K562 (cell line): ENCODE results near the gene CCK.

Experiments used
- EGR1 ChIP-seq: fragments of 450-650 bp; conservative IDR thresholded peaks from 2 replicates; pipeline ENCODE4 v1.6.1; 2017; ENCODE audit warnings: mild to moderate bottlenecking
- ESRRA ChIP-seq: fragments of 450-650 bp; IDR thresholded peaks from 2 replicates; pipeline ENCODE4 v1.6.1; 2014; ENCODE audit warnings: low read depth, mild to moderate bottlenecking, moderate library complexity, borderline replicate concordance
- ETV5 ChIP-seq: sonication (generic); formaldehyde crosslinking; IDR thresholded peaks from 2 replicates; pipeline ENCODE4 v1.4.0; 2020; ENCODE audit warnings: low read depth, mild to moderate bottlenecking, missing genetic modification reagents
- FOXK2 ChIP-seq, 2 experiments: fragments of 450-650 bp; IDR thresholded peaks in 1 of 2; conservative IDR thresholded peaks in 1 of 2; 2 replicates each; pipeline ENCODE4 v1.6.1; 2016; ENCODE audit warnings: low read depth in 2 of 2, mild to moderate bottlenecking in 1 of 2
- FOXM1 ChIP-seq, 2 experiments: fragments of 450-650 bp in 1 of 2; sonication (generic) in 1 of 2; formaldehyde crosslinking in 1 of 2; IDR thresholded peaks; 2 replicates each; pipeline versions ENCODE4 v1.6.1 to v1.9.0; 2017 to 2022; ENCODE audit warnings: low read depth in 2 of 2, mild to moderate bottlenecking in 2 of 2, missing genetic modification reagents in 1 of 2, moderate library complexity in 1 of 2
- GABPA ChIP-seq: fragments of 200-800 bp; sonication (Bioruptor generic); conservative IDR thresholded peaks from 2 replicates; pipeline ENCODE4 v1.6.1; 2016; ENCODE audit warnings: low read depth, missing genetic modification characterization, missing compliant biosample characterization
- SMAD4 ChIP-seq: fragments of 250-450 bp; sonication (Bioruptor Pico); conservative IDR thresholded peaks from 2 replicates; pipeline ENCODE4 v1.8.0; 2021; ENCODE audit warnings: inconsistent platforms, mild to moderate bottlenecking, moderate library complexity
- SP1 ChIP-seq: sonication (generic); formaldehyde crosslinking; IDR thresholded peaks from 2 replicates; pipeline ENCODE4 v1.8.1; 2022; ENCODE audit warnings: mild to moderate bottlenecking, missing genetic modification reagents
- TAF1 ChIP-seq: IDR thresholded peaks from 2 replicates; pipeline ENCODE4 v1.6.1; 2011; ENCODE audit warnings: mild to moderate bottlenecking, low read length, moderate library complexity; ENCODE audit not compliant: insufficient read depth, control insufficient read depth, severe bottlenecking; ENCODE audit errors: extremely low read depth
- ZNF232 ChIP-seq: sonication (generic); formaldehyde crosslinking; IDR thresholded peaks from 2 replicates; pipeline ENCODE4 v1.8.0; 2022; ENCODE audit warnings: mild to moderate bottlenecking, missing genetic modification reagents
- ZNF592 ChIP-seq: fragments of 450-650 bp; IDR thresholded peaks from 2 replicates; pipeline ENCODE4 v1.6.1; 2017; ENCODE audit warnings: antibody characterized with exemption, mild to moderate bottlenecking

GRCh38 chr3:42274266-42274665 lies 8.3 kb upstream of the CCK start:
- TF ChIP-seq GABPA (tag) (no peak), FOXM1 (IDR thresholded peaks at IDR 0.05; ENCODE audit: low read depth) (no peak), FOXM1 (CRISPR knock-in tag; IDR thresholded peaks at IDR 0.05; ENCODE audit: low read depth) (no peak), ESRRA (no peak), EGR1 (no peak), ETV5 (CRISPR knock-in tag) (no peak), FOXK2 (conservative IDR thresholded peaks at IDR 0.05 in 1 of 2, IDR thresholded peaks at IDR 0.05 in 1 of 2; ENCODE audit: low read depth in 2 of 2) (no peak), ZNF592 (no peak), TAF1 (no peak), SMAD4 (CRISPR knock-in tag) (no peak), SP1 (no peak), ZNF232 (CRISPR knock-in tag) (no peak)
